GM04504 (cell line): ENCODE results near the gene SLC12A9.
"Not testable (repeated sequence)": the region's sequence is repeated elsewhere in the genome, so short reads cannot be mapped to it uniquely, and the experiment has no call there.

Experiments used
- DNase-seq: peaks from one replicate; pipeline ENCODE4 v3.0.0-alpha.2; 2012; ENCODE audit warnings: low read depth

The SLC12A9 gene

GRCh38 chr7:100852048-100852872 is at the start of gene SLC12A9:
TSS of gene SLC12A9 (plus strand) at chr7:100852713. CDS start at chr7:100854198, 1,485 bp downstream.
- peak; percentile 75 for DNase-seq

GRCh38 chr7:100802951-100803350 is 49.6 kb upstream of the SLC12A9 start:
- DNase-seq = no peak

DNA sequence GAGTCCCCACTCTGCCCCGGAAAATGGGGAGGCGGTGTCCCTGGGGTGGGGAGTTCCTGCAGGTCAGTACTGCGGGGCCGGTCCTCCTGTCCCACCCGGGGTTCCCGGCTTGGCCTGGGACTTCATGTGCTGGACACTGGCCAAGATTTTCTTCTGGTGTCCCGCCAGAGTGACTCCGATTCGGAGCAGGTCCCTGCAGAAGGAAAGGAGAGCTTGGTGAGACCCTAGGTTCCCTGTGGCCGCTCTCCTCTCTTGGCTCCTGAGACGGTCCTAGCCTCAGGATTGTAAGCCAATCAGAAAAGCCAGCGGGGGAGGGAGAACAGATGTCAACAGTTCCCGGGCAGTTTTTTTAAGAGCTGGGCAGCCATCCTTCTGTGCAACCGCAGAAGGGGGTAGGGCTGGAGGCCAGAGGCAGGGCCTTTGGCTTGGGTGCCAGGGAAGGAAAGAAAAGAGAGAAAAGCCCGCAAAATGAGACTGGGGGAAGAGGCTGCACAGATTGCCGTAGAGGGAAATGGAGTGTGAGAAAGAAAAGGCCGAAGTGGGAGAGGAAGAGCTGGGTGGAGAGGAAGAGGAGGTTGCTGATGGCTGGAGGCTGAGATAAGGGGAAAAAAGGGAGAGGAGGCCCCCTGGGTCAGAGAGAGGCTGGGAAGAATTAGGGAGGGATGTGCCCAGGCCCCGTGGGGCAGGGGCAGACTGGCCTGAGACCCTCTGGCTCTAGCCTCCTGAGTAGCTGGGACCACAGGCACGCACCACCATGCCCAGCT is 48.9 kb upstream of the SLC12A9 start:
- peak; percentile 81 for DNase-seq

DNA sequence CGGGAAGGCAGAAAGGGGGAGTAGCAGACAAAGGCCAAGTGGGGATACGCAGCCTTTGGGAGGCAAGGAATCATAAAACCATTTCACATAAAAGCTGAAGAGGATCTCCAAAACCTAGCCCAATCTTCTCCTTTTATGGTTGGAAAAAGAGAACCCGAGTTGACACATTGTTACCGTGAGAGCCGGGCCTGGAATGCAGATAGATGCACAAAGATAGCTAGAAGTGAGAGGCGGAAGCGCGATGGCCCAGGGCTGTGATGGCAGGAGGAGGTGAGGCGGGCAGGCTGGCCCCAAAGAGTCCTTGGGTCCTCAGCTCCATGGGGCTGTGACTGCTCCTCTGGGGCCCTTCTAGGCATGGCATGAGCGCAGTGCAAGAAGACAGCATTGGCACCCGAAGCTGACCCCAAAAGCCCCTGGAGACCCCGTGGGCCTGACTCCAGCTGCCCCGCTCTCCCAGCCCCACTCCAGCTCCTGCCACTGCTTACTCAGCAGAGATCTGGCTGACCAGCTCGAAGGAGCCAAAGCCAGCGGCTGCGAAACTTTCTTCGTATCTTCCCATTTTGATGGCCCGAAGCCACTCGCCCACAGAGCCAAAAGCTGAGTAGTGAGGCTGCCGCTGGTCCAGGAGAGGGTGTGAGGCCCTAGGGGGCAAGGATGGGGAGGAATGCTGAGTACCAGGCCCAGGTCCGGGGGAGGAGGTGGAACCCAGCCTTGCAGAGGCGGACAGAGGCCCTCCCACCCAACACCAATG is 47.7 kb upstream of the SLC12A9 start:
- DNase-seq = no peak

- no peak for DNase-seq
These were observed 46.2 kb upstream of the SLC12A9 start for GRCh38 chr7:100806276-100806675.

DNA sequence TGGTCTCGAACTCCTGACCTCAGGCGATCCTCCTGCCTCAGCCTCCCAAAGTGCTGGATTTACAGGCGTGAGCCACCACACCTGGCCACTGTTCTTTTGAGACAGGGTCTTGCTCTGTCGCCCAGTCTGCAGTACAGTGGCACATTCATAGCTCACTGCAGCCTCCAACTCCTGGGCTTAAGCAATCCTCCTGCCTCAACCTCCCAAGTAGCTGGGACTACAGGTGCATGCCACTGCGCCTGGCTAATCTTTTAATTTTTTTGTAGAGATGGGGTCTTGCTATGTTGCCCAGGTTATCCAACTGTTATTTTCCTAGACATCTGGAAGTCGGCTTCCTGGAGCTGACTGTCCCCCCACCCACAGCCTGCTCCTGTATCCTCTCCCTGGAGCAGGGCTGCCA is 45.6 kb upstream of the SLC12A9 start:
- not testable (repeated sequence) for DNase-seq

DNA sequence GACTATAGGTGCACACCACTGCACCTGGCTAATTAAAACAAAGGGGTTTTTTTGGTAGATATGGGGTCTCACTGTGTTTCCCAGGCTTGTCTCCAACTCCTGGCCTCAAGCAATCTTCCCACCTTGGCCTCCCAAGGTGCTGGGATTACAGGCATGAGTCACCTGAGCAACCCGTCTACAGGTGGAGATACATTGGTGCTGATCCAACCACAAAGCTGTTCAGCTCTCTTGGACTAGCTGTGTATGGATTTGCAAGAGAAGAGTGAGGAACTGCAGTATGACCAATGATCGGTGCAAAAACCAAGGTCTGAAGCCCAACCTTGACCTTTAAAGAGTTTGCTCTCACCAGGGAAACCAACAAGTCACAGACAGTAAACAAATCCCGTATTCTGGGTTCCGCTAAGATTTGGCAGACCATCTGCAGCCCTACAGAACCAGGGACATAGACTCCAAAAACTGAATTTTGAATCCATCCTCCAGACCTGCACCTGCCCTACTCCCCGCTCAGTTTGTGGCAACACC is 44.1 kb upstream of the SLC12A9 start:
- no peak for DNase-seq

- no peak for DNase-seq
These were observed 41.0 kb upstream of the SLC12A9 start for GRCh38 chr7:100811480-100811879.

- no peak for DNase-seq
These were observed 39.8 kb upstream of the SLC12A9 start for GRCh38 chr7:100812729-100813128.

DNA sequence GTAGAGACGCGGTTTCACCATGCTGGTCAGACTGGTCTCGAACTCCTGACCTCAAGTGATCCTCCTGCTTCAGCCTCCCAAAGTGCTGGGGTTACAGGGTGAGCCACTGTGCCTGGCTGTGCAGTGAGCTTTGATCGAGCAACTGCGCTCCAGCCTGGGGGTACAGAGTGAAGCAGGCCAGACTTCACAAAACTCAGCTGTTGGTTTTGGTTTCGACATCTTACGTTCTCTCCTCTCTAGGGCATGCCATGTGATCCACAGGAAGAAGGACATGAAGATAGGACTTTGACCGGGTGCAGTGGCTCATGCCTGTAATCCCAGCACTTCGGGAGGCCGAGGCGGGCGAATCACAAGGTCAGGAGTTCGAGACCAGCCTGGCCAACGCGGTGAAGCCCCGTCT is 36.0 kb upstream of the SLC12A9 start:
- not testable (repeated sequence) for DNase-seq

GRCh38 chr7:100817097-100817496 is 35.4 kb upstream of the SLC12A9 start:
- DNase-seq = no peak

GRCh38 chr7:100818366-100818765 is 34.1 kb upstream of the SLC12A9 start:
- no peak for DNase-seq

GRCh38 chr7:100818825-100819224 is 33.7 kb upstream of the SLC12A9 start:
- no peak for DNase-seq

GRCh38 chr7:100819586-100819985 is 32.9 kb upstream of the SLC12A9 start:
- no peak for DNase-seq

DNA sequence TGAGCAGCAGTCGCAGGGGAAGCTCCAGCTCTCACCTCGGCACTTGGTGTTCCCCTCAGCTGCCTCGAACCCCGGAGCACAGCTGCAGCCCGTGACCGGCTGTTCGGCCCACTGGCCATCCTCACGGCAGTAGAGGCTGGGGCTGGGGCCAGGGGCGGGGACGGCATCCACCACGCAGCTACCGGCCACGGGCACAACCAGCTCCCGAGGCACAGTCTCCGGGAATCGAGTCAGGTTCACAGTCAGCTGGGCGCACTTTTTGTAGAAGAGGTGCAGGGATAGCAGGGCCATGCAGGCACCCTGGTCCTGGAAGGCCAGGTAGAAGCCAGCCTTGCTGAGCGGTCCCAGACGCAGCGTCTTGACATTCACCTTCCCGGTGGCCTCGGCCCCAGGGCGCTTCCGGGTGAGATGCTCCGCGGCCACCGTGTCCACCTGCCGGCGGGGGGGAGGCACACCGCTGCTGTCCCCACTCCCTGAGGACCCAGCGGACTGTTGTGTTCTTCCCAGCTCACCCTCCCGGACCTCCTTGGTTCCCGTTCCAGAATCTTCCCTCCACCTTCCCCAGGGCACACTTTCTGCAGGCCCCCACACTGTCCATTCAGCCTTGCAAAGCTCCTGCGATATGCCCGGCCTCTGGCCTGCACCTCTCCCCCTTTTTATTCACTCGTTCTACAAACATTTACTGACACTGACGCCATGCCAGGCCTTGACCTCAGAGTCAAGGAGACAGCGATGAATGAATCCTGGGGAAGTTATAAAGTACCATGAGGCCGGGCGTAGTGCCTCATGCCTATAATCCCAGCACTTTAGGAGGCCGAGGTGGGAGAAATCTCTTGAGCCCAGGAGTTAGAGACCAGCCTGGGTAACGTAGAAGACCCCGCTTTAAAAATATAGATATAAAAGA is 30.0 kb upstream of the SLC12A9 start:
- DNase-seq = no peak

- no peak for DNase-seq
These were observed 29.4 kb upstream of the SLC12A9 start for GRCh38 chr7:100823140-100823525.

- no peak for DNase-seq
These were observed 29.0 kb upstream of the SLC12A9 start for GRCh38 chr7:100823534-100823933.

GRCh38 chr7:100824499-100825214 is 27.9 kb upstream of the SLC12A9 start:
- DNase-seq = no peak

DNA sequence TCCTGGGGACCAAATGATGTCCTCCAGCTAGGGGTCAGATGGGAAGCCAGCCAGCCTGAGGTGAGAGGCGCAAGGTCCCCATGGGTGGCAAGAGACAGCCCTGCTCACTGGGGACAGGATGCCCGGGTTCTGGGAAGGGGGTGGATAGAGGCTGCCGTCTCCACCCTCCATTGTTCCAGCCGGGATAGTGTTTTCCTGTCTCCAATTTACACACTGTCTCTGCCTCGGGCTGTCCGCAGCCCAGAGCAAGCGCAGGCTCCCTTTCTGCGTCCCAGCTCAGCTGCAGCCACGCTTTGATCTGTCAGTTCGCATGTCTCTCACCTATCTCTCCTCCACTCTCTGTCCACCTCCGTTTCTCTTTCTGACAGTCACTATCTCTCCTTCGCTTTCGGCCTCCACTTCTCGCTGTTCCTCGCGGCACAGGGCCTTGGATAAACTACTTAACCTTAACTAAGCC is 27.3 kb upstream of the SLC12A9 start:
- DNase-seq = no peak

DNA sequence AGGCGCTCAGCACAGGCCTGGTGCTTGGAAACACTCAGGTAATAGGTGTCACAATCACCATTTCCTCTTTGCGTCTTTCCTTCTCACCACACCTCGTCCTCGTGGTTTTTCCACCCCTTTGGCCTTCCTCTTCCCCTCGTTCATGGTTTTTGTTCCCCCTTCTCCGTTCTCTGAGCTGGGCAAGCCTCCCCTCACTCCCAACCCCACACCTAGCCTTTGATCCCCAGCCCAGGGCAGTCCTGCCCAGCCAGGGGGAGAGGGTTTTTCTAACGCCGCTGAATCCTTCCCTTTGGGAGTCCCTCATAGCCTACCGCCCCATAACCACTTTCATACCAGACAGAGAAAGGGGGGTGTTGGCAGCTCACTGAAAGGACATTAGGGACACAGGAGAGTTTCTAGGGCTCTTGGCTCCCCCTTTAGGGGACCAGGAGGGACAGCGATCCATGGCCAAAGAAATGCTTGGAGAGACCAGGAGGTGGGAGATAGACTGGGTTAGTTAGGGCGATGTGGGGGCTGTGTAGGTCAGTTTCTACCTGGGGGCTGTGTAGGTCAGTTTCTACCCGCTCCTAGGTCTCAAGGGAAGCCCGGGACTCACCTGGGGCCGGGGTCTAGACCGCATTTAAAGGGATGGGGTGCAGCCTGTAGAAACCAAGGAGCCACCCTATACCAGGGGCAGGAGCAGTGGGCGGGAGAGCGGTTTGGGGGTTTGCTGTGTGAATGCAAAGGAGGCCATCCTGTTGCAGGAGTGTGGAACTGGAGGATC is 26.6 kb upstream of the SLC12A9 start:
- DNase-seq = no peak
